OCI-LY1 (cell line): Measurements from ENCODE around the gene KIAA1328.

Source experiments
- H2AFZ ChIP-seq: fragments of 200-600 bp; sonication (generic), shearing (Covaris generic); 2 replicates; pipeline ENCODE4 v1.6.0; 2014; ENCODE audit warnings: antibody characterized with exemption, mild to moderate bottlenecking, low read length
- H3F3A ChIP-seq: fragments of 200-600 bp; sonication (generic), shearing (Covaris generic); 2 replicates; pipeline ENCODE4 v1.6.0; 2014; ENCODE audit warnings: mild to moderate bottlenecking, antibody characterized with exemption, low read length, moderate library complexity; ENCODE audit not compliant: insufficient read depth
- H3K27ac ChIP-seq: fragments of 200-600 bp; sonication (generic); 2 replicates; pipeline ENCODE4 v1.5.1; 2014; ENCODE audit warnings: low read length, mixed run types, mild to moderate bottlenecking, low read depth; ENCODE audit not compliant: poor library complexity, severe bottlenecking
- H3K27me3 ChIP-seq: fragments of 200-600 bp; sonication (generic); 2 replicates; pipeline ENCODE4 v1.6.0; 2014; ENCODE audit warnings: antibody characterized with exemption, mild to moderate bottlenecking, low read length, moderate library complexity; ENCODE audit not compliant: insufficient read depth
- H3K36me3 ChIP-seq: fragments of 200-600 bp; sonication (generic); 2 replicates; pipeline ENCODE4 v1.6.1; 2014; ENCODE audit warnings: mild to moderate bottlenecking, antibody characterized with exemption, low read length, moderate library complexity, mixed read lengths; ENCODE audit not compliant: insufficient read depth
- H3K4me1 ChIP-seq: fragments of 200-600 bp; sonication (generic); 2 replicates; pipeline ENCODE4 v1.5.1; 2014; ENCODE audit warnings: mild to moderate bottlenecking, low read length, moderate library complexity; ENCODE audit not compliant: insufficient read depth, severe bottlenecking
- H3K4me2 ChIP-seq: fragments of 200-600 bp; sonication (generic), shearing (Covaris generic); 2 replicates; pipeline ENCODE4 v1.6.1; 2014; ENCODE audit warnings: low read length
- H3K4me3 ChIP-seq: fragments of 200-600 bp; sonication (generic); 2 replicates; pipeline ENCODE4 v1.5.1; 2014; ENCODE audit warnings: low read length, low read depth, mild to moderate bottlenecking, mixed read lengths; ENCODE audit not compliant: poor library complexity, severe bottlenecking
- H3K79me2 ChIP-seq: fragments of 200-600 bp; shearing (Covaris generic); 2 replicates; pipeline ENCODE4 v1.6.1; 2016; ENCODE audit warnings: mixed run types, low read length, mixed read lengths; ENCODE audit not compliant: insufficient read depth
- H3K9ac ChIP-seq: fragments of 200-600 bp; sonication (generic), shearing (Covaris generic); 2 replicates; pipeline ENCODE4 v1.6.1; 2014; ENCODE audit warnings: mild to moderate bottlenecking, low read length, mixed read lengths
- H3K9me2 ChIP-seq: fragments of 200-600 bp; sonication (generic), shearing (Covaris generic); 2 replicates; pipeline ENCODE4 v1.6.1; 2014; ENCODE audit warnings: low read depth, mild to moderate bottlenecking, low read length, mixed read lengths
- H3K9me3 ChIP-seq: fragments of 200-600 bp; shearing (Covaris generic); 2 replicates; pipeline ENCODE4 v1.6.1; 2014; ENCODE audit warnings: low read length, mixed read lengths
- H4K20me1 ChIP-seq: fragments of 200-600 bp; sonication (generic), shearing (Covaris generic); 2 replicates; pipeline ENCODE4 v1.6.0; 2016; ENCODE audit warnings: mild to moderate bottlenecking, low read length; ENCODE audit not compliant: insufficient read depth
- CTCF ChIP-seq: fragments of 200-600 bp; sonication (generic), shearing (Covaris generic); IDR thresholded peaks from 2 replicates; pipeline ENCODE4 v1.5.1; 2017; ENCODE audit warnings: mild to moderate bottlenecking, antibody characterized with exemption, low read length, moderate library complexity, mixed read lengths
- EZH2 ChIP-seq: fragments of 200-600 bp; sonication (generic), shearing (Covaris generic); IDR thresholded peaks from 2 replicates; pipeline ENCODE4 v1.8.0; 2017; ENCODE audit warnings: borderline replicate concordance, mixed run types, mild to moderate bottlenecking, antibody characterized with exemption, low read length, moderate library complexity, mixed read lengths

Gene KIAA1328

DNA sequence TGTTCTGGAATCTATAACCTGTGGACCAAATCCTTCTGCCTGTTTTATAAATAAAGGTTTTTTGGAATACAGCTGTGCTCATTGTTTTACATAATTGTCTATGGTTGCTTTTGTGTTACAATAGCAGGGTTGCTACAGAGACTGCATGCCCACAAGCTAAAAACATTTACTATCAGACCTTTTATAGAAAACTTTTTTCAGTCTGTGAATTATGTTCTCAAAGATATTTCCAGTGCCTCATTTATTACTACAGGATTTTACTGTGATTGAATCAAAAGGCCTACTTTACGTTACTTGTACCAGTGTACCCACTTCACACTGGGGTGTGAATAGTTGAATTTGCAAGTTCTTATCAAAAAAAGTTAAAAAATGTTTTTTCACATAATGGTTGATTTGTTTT, 7.0 kb downstream of the KIAA1328 start:
- no peaks in the 10 kb centered on the region for H3K9me3 ChIP-seq
- H3K27ac ChIP-seq = no peak overlapping the region
- no peaks in the 10 kb centered on the region for H3K27me3 ChIP-seq
- H3K4me1 ChIP-seq = peaks cover 10% of the 10 kb centered on the region
- no peak overlapping the region for H3K9ac ChIP-seq
- no peak overlapping the region for H3K4me2 ChIP-seq
- no peak overlapping the region for H3K4me3 ChIP-seq
- no peaks in the 10 kb centered on the region for H4K20me1 ChIP-seq
- H3K9me2 ChIP-seq = no peaks in the 10 kb centered on the region
- TF ChIP-seq CTCF = no peak
- no peak for TF ChIP-seq EZH2
- peaks cover 5% of the 10 kb centered on the region; the same call in 1 of the 2 replicates for H3K79me2 ChIP-seq
- H3F3A ChIP-seq = no peaks in the 10 kb centered on the region
- peaks cover 14% of the 10 kb centered on the region; the same call in 1 of the 2 replicates for H3K36me3 ChIP-seq
- H2AFZ ChIP-seq = no peak overlapping the region

DNA sequence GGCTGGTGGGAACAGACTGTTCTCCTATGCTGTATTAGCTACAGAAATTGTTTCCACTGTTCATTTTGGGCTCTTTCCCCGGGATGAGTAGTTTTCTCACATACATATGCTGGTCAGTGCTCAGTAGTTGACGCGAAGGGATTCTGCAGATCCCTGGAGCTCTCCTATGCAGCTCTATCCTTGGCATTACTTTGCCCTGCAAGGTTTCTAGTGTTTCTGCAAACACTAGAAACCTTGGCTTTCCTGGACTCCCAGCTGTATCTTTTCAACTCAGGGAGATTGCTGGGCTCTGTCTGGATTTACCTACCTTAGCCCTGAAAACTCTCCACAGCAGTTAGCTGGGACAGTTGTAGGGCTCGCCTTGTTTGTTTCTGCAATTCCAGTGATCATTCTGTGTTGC, 10.9 kb downstream of the KIAA1328 start:
- no peaks in the 10 kb centered on the region for H3K79me2 ChIP-seq

GRCh38 chr18:36843199-36843598, 14.3 kb downstream of the KIAA1328 start:
- Histone ChIP-seq H2AFZ (no peak overlapping the region), H3K79me2 (no peaks in the 10 kb centered on the region), H3K4me1 (no peaks in the 10 kb centered on the region), H3K9me3 (no peaks in the 10 kb centered on the region), H3K4me2 (no peak overlapping the region), H3K4me3 (no peak overlapping the region), H4K20me1 (no peaks in the 10 kb centered on the region), H3K27ac (no peak overlapping the region), H3K36me3 (peaks cover 10% of the 10 kb centered on the region; the same call in 1 of the 2 replicates), H3F3A (no peaks in the 10 kb centered on the region), H3K9me2 (no peaks in the 10 kb centered on the region), H3K9ac (no peak overlapping the region), H3K27me3 (no peaks in the 10 kb centered on the region)
- no peak for TF ChIP-seq CTCF
- no peak for TF ChIP-seq EZH2

More for the DNA sequence above, 10.9 kb downstream of the KIAA1328 start:
- Histone ChIP-seq H3K4me1 (no peaks in the 10 kb centered on the region), H3K27ac (no peak overlapping the region), H3K9me3 (no peaks in the 10 kb centered on the region), H4K20me1 (no peaks in the 10 kb centered on the region), H3F3A (no peaks in the 10 kb centered on the region), H3K27me3 (no peaks in the 10 kb centered on the region), H2AFZ (no peak overlapping the region), H3K36me3 (peaks cover 21% of the 10 kb centered on the region; the same call in 1 of the 2 replicates), H3K9me2 (no peaks in the 10 kb centered on the region), H3K4me3 (no peak overlapping the region), H3K4me2 (no peak overlapping the region), H3K9ac (no peak overlapping the region)
- no peak for TF ChIP-seq EZH2

DNA sequence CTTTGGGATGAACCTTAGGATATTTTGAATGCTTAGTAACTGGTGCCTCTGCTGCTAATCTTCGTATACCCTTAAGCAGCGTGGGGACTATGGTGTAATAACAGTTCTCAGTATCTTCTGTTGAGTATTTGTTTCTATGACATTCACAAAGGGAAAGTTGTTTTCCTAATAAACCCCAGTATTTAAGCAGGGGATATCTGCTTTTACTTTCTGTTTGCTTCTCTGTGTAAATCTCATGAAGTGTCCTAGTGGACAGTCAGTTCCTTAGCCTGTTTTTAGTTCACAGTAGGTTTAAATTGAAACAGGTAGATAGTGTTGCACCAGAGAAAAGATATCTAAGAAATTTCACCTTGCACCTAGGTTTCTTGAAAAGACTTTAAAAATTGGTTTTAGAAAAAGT, 14.9 kb downstream of the KIAA1328 start:
- no peak overlapping the region for H3K4me3 ChIP-seq
- H3K9me2 ChIP-seq = no peaks in the 10 kb centered on the region
- H3K9ac ChIP-seq = no peak overlapping the region
- H3K36me3 ChIP-seq = peaks cover 10% of the 10 kb centered on the region; the same call in 1 of the 2 replicates
- H3K27ac ChIP-seq = no peak overlapping the region
- H3K4me2 ChIP-seq = no peak overlapping the region
- H3K27me3 ChIP-seq = no peaks in the 10 kb centered on the region
- TF ChIP-seq EZH2 = no peak
- TF ChIP-seq CTCF = no peak
- H2AFZ ChIP-seq = no peak overlapping the region
- H3K4me1 ChIP-seq = no peaks in the 10 kb centered on the region
- no peaks in the 10 kb centered on the region for H3K9me3 ChIP-seq
- no peaks in the 10 kb centered on the region for H3F3A ChIP-seq
- H3K79me2 ChIP-seq = no peaks in the 10 kb centered on the region
- H4K20me1 ChIP-seq = no peaks in the 10 kb centered on the region
